Posterior vena cava (tissue), 2 donors: ENCODE results near the gene FGF10. TPM values are rescaled to one million over a fixed set of nuclear protein-coding genes. Genes with fewer than 3 reads are reported as not detected.

Experiments used
- DNase-seq: peaks from one replicate; pipeline ENCODE4 v3.0.0-alpha.2; 2020; ENCODE audit warnings: low spot score
- intact Hi-C, 2 donors: fragments of 100-400 bp; cut with DNase I; formaldehyde crosslinking; loops; one replicate each; pipeline versions ENCODE4 v1.14.1 to v1.14.2; 2022 to 2023
- total RNA-seq, 2 donors: library from RNA; stranded (reverse); fragmentation: NEBNext Ultra II Directional; extraction: Animal tissue kit (Norgen Biotek cat#: 25700); gene quantifications; one replicate each; pipeline ENCODE4 v1.2.1, GENCODE V29; 2021
- donor health status: DM: yes; HTN: yes; CAD: no.
- donor health status: DM: yes; HTN: yes; CAD: no.

Gene FGF10
- total RNA-seq, 2 donors from 2014 or later = 12.2 to 17.4 TPM

GRCh38 chr5:44361342-44362001, 27.7 kb downstream of the FGF10 start:
- no peak for DNase-seq
- intact Hi-C loops = no loop called here

- intact Hi-C loops = no loop called here
- DNase-seq = no peak
Observed at GRCh38 chr5:44360919-44361318, 28.3 kb downstream of the FGF10 start.

GRCh38 chr5:44358421-44358820, 30.8 kb downstream of the FGF10 start:
- no peak for DNase-seq
- intact Hi-C loops = no loop called here

- no peak for DNase-seq
- intact Hi-C loops = no loop called here
Observed at GRCh38 chr5:44356231-44356630, 33.0 kb downstream of the FGF10 start.

- DNase-seq = no peak
- intact Hi-C loops = no loop called here
Observed at GRCh38 chr5:44345871-44346270, 43.3 kb downstream of the FGF10 start.

GRCh38 chr5:44336708-44337107, 52.5 kb downstream of the FGF10 start:
- intact Hi-C loops = no loop called here

GRCh38 chr5:44334622-44335021, 54.6 kb downstream of the FGF10 start:
- intact Hi-C loops = no loop called here
- DNase-seq = no peak

More at GRCh38 chr5:44336708-44337107, 52.5 kb downstream of the FGF10 start:
- DNase-seq = no peak

- no peak for DNase-seq
Observed at GRCh38 chr5:44332285-44332971, 56.8 kb downstream of the FGF10 start.

GRCh38 chr5:44331471-44332050, 57.7 kb downstream of the FGF10 start:
- intact Hi-C loops = no loop called here
- DNase-seq = no peak

More at GRCh38 chr5:44332285-44332971, 56.8 kb downstream of the FGF10 start:
- intact Hi-C loops = no loop called here

GRCh38 chr5:44329716-44330115, 59.5 kb downstream of the FGF10 start:
- no peak for DNase-seq
- intact Hi-C loops = no loop called here

GRCh38 chr5:44321144-44321725, 68.0 kb downstream of the FGF10 start:
- intact Hi-C loops = no loop called here
- DNase-seq = no peak

GRCh38 chr5:44320188-44320587, 69.0 kb downstream of the FGF10 start:
- DNase-seq = no peak
- intact Hi-C loops = no loop called here

GRCh38 chr5:44318883-44319282, 70.3 kb downstream of the FGF10 start:
- DNase-seq = no peak
- intact Hi-C loops = no loop called here

- no peak for DNase-seq
- intact Hi-C loops = no loop called here
Observed at GRCh38 chr5:44312374-44312773, 76.8 kb downstream of the FGF10 start.

GRCh38 chr5:44300551-44300950, 88.7 kb downstream of the FGF10 start:
- intact Hi-C loops = loop anchor here in 1 of 2 donors (10.0 kb wide), 2 partner anchors 614 to 1794 kb away; no protein-coding TSS in a partner anchor
- DNase-seq = no peak

GRCh38 chr5:44299394-44299793, 89.8 kb downstream of the FGF10 start:
- DNase-seq = no peak
- intact Hi-C loops = no loop called here

GRCh38 chr5:44294516-44294915, 94.7 kb downstream of the FGF10 start:
- intact Hi-C loops = loop anchor here in 1 of 2 donors (2.0 kb wide), 1 partner anchor 34 kb away; no protein-coding TSS in a partner anchor

GRCh38 chr5:44292736-44293135, 96.5 kb downstream of the FGF10 start:
- no peak for DNase-seq
- intact Hi-C loops = no loop called here

More at GRCh38 chr5:44294516-44294915, 94.7 kb downstream of the FGF10 start:
- no peak for DNase-seq

- DNase-seq = no peak
- intact Hi-C loops = no loop called here
Observed at GRCh38 chr5:44278469-44278868, 110.8 kb downstream of the FGF10 start.

- DNase-seq = no peak
- intact Hi-C loops = no loop called here
Observed at GRCh38 chr5:44275908-44276307, 113.3 kb downstream of the FGF10 start.
